GM19328 (cell line): ENCODE measurements around the gene PMP22.
"Not testable (repeated sequence)": the region's sequence is repeated elsewhere in the genome, so short reads cannot be mapped to it uniquely, and the experiment has no call there.

ENCODE experiments used
- ATAC-seq: cut with Tn5 transposase; IDR thresholded peaks from one replicate; pipeline ENCODE4 v1.9.1; 2021; ENCODE audit warnings: mild to moderate bottlenecking, moderate library complexity; ENCODE audit not compliant: unreplicated experiment

Gene PMP22

DNA sequence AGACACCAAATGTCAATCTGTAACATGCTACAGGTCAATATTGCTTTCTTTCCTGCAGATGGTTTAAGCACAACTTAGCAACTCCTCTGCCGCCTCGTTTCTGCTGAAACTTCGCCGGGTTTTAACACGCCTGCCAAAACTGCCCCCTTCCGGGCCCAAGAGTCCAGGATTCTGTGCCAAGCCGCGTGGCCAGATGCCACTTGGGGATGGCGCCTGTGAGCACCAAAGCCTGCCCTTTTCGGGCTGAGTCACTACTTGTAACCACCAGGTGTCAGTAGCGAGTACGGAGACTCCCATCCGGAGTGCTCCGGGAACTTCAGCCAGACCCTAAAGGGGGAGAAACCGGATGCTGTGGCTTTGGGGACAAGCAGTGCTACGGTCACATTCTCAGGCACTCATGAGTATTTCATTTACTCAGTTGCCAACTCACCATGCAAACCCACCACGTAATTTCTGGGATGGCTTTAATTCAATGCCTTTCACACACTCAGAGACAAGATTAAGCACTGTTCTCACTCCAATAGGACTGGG is 7.8 kb downstream of the PMP22 start:
- peak; percentile 60 for ATAC-seq

DNA sequence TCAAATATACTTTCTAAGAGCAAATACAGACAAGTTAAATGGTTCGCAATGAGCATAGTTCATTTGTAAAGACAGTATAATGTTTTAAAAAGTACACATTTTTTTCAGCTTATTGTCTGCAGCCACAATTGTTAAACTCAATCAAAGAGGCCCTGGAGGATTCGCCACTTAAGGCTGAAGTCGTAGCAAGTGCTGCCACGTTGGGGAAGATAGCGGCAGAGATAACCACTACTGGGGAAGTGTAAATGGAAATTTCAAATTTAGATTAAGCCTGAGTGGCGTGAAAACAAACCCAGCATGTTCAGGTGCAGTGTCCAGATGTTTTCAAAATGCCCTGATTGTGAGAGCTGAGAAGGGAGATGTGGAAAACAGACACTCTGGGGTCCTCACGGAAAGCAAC is 8.4 kb downstream of the PMP22 start:
- no peak for ATAC-seq

DNA sequence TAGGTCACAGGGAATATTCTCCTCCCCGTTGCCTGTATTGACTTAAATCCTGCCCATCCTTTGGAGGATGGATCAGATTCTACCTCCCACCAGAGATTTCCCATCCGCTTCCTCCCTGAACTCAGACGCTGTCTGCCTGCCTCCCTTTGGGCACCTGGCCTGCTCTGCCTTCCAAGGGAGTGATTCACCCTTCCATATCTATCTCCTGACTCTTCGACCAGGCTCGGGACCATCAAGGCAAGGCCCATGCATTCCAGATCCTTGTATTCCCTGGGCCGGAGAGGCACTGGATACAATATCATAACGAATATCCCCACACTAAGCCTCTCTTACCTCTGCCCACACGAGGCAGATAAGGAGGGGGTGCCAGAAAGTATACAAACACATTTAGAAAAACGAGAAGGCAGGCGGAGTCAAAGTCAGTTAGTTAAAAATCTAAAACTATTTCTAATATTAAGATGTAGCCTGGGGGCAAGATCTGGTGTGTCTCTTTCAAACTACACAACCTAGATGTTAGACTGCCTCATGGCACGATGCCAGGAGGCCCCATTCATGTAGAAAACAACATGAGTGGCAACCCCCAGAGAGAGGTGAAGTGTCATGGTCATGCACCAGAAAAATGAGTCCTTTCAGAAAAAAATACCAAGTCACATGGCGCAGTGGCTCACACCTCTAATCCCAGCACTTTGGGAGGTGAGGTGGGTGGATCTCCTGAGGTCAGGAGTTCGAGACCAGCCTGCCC is 9.2 kb downstream of the PMP22 start:
- no peak for ATAC-seq

DNA sequence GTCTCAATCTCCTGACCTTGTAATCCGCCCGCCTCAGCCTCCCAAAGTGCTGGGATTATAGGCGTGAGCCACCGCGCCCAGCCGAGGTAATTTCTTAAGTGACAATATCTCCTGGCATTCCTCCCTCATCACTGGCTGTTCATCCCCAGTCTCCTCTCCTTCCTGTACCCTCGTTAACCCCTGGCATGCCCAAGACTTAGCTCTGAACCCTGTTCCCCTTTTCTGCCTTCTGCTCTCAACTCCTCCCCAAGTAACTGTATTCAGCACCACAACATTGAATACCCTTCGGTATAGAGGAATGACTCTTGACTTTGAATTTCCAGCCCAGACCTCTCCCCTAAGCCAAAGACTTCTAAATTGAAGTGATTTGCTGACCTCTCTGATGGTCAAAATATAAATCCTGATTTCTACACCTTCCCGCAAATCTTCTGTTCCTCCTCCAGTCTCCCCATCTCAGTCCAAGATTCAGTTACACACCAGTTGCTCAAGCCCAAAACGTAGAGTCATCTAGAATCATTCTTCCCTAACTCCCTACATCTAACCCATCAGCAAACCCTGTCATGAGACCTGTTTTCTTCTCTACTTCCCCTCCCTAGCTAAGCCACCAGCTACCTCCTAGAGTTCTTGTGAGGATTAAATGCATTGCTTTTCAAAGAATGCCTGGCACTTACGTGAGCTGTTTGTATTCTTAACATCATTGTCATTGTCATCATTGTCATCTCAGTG is 14.8 kb downstream of the PMP22 start:
- no peak for ATAC-seq

DNA sequence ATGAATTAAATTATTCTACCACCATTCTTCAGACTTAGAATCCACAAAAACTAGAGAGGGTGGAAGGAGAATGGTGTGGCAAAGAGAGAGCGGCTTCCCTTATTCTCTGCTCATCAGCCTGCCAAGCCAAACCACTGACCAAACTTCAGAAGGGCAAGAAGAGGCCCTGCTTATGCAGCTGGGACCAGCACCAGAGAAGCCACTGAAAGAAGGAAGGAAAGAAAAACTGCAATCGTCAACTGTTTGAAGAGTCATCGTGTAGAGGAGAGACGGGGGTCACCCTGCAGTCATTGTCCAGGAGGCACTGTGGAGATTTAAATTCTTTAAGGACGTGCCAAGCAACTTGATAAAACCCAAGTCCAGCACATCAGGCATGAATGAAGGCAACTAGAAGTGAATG is 15.6 kb downstream of the PMP22 start:
- no peak for ATAC-seq

DNA sequence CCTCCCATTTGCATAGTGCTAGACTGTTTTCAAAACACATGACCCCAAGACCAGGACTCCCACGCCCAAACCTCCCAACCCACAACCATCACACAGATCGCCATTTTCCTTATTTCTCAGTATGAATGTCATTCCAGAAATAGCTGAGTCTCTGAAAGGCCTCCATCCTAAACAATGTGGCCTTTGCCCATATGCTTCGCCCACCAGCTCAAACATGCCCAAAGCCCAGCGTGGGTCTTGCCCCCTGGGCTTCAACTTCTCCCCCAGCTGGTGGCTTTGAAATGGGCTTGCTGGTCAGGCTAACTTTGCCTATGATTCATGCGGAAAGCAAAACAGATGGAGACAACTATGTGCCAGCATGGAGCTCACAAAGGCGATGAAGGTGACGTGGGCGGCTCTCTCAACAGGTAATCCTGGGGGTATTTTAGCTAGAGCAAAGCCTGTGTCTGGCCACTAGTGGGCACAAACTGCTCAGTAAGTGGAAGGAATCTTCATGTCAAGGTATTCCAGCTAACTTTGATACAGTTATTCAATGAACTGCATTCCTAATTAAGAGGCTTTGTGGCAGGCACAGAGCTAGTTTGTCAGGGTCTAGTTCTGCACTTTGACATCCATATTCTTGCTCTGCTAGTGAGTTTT is 17.1 kb downstream of the PMP22 start:
- ATAC-seq: no peak

DNA sequence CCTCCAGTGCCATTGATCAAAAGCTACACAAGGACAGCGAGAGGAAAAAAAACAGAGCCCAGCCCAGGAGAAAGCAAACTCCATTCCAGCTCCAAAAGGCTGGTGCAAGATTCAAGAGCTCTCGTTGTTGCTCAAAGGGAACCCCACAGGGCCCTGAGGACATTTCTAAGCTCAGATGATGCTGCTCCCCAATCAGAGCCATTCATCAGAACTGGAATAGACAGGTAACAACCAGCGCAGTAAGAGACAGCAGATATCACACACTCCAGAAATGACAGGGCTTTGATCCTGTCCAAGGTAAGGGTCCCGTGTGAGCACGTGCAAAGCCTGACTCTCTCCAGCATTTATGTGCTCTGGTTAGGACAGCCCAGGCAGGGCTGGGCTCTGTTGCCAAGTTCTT is 20.1 kb downstream of the PMP22 start:
- no peak for ATAC-seq

DNA sequence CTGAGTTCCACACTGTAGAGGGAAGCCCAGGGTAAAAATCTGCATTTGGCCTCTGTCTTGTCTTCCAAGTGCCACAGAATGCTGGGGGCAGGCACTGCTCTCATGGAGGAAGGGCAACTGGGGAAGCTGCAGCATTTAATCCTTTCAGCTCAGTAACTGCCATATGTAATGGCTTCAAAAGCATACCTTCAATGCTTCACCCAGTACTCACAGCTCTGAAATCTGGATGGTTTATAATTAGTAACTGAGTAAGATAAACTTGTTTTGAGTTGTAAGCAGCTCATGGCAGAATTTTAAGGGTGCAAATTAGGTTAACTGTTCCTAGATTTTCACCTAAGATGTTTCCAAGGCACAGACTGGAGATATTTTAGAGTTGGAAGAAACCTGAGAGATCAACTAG is 24.5 kb downstream of the PMP22 start:
- no peak for ATAC-seq

DNA sequence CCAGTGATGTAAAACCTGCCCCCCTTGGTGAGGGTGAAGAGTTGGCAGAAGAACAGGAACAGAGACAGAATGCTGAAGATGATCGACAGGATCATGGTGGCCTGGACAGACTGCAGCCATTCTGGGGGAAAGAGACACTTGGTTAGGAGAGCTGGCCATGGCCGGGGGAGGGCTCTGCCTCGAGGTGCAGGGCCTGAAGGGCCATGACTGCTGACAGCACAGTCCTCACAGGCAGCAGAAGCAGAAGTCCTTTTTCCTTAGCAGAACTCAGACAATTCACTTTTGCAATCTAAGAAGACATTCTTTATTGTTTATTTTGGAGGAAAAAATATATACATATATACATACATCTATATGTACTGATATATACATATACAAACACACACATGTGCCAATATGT is 25.6 kb downstream of the PMP22 start:
- ATAC-seq: no peak

DNA sequence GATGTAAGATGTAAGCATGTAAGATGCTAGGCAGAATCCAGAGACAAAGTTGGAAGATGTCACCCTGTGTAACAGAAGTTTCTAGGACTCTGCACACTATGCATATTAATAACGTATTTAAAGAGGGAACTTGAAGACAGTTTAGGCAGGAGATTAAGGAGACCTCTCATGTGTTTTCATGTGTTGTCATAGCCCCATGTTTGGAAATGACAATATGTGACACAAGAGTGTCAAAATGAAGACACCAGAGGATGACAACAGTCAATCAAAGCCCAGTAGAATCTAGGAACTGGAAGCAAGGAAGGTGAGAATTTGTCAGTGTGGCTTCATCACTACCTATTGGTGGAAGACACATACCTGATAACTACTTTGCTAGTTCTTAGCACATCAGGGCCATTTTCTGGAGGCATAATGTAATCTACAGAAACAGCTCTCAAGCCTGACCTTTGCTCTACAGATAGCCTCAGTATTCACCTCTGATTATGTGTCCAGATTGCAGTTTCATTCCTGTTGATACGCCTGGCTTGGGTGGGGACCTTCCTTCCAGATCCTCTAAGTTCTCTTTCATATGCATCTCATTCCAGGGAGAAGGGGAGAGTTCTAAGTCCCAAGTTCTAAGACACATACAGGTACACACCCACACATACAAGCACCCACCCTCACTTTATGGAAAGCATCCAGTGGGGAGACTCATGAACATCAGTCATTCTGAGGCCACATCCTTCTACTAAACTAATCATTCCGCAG is 26.3 kb downstream of the PMP22 start:
- ATAC-seq: no peak

DNA sequence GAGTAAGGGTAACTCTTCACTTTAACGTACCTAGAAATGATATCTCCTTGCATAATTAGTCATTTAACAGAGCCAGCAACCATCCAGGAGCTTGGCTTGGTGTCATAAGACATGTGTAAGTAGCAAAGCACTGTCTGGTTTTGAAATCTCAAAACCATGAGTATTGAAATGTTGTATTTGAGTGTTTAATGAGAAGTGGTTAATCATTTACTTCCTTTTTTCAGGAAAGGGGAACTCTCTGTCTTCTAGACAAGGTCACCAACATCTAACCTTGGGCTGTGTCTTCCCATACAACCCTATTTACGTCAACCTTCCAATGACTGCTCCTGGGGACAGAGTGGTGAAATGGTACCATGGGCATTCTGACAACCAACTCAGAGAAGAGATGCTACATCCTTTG is 27.1 kb downstream of the PMP22 start:
- ATAC-seq: no peak

DNA sequence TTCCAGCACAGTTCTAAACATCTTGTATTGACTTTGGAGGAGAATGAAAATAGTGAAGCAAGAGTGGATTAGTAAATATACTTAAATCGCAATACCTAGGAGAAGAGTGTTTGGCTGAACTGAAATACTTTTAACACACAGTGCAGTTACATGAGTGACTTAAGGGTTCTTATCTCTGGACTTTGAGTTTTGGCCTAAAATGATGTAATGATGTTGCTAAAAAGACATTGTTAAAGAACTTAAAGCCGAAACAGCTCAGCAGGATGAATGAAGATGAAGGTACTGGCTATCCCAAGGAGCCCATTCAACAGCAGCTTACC is 28.1 kb downstream of the PMP22 start:
- ATAC-seq: no peak

DNA sequence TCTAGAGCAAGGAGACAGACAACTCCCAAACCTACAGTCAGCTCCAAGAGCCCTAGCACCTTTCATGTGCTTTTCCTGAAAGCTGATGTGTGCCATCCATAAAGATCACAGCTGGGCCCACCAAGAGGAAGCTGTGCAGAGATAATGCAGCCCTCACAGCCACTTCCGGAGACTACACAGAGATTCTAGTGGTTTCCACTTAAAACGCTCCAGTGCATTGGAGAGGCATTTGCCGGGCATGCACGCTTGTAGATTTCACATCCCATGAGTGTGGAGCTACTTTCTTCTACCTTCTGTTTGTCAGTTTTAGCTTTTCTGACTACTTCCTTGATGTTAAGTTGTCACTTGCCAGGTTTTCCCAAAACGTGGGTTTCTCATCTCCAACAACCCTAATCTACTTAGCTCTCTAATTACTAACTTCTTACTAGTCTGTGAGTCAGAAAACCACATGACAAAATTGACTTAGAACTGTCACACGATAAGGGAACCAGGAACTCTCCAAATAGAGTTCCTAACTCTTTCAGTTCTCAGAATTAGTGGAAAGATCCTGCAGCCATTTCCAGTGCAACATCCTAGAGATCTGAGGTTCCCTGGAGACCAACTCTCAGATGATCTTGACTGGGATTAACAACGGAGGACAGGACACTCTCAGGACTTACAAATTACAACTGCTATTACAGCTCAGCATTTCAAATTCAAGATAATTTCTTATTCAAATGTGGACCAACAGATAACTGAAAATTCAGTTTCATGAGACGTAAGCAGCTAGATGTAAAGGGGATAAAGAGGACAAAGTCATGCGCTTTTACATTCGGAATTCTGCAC is 28.6 kb downstream of the PMP22 start:
- no peak for ATAC-seq

DNA sequence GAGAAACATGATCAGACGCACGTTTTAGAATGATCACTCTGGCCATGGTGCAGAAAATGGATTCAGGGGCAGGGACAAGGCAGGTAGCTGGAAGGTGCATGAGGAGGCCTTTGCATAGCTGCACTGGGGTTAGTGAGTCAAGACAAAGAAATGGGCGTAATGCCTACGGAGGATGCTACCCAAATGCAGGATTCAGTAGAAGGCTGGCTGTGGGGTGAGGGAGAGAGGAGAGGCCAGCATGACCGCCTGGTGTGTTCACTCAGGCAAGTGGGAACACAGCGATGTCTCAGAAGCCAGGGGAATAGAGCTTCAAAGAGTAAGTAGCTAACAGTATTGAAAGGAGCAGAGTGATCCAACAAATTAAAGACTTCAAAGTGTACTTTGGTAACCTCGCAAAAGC is 31.2 kb downstream of the PMP22 start:
- no peak for ATAC-seq

DNA sequence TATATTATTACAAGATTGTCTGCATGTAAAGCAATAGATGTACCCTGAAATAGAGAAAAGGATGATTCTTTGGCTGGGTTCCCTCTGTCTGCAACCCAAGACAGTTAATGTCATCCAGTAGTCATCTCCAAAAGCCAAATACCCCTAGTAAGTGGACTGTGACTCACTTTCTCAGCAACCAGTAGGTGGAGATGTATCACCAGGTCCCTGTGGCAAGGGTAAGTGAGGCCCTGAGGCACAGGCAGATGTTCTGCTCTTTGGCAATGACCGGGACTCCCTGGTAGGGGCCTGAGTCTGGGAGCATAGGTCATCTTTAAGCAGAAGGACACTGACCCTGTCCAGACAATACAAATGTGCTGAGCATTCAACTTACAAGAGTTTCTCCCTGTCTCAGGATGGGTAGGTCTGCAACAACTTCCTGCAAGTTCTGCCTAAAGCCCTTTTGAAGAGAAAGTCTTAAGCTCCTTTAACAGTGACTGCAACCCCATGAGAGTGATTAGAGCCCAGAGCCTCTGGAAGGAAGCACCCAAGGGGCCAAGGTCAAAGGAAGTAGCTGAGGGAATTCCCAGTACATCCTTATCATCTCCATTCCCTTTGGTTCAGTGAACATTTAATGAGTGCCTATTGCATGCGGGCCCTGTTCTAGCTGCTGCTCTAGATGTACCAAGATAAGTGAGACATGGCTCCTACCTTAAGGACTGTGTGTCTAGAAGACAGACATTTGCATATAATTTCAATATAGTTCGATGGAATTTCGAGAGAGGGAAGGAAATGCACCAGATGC is 31.9 kb downstream of the PMP22 start:
- no peak for ATAC-seq

DNA sequence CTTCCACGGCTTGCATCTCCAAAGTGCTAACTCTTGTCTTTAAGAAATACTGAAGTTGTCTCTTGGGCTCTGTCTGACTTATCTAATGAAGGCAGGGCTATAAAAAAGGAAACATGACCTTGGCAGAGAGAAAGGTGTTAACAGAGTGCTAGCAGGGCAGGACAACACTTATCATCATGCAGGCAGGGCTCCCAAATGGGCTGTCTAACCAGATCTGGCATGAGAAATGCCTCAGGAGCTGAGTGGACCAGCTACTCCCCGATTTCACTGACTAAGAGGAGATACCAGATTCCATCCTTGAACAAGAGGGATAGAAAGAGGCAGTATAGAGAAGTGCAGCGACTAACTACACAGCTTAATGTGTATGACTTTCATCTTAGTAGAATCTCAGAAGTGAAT is 32.6 kb downstream of the PMP22 start:
- ATAC-seq: no peak

DNA sequence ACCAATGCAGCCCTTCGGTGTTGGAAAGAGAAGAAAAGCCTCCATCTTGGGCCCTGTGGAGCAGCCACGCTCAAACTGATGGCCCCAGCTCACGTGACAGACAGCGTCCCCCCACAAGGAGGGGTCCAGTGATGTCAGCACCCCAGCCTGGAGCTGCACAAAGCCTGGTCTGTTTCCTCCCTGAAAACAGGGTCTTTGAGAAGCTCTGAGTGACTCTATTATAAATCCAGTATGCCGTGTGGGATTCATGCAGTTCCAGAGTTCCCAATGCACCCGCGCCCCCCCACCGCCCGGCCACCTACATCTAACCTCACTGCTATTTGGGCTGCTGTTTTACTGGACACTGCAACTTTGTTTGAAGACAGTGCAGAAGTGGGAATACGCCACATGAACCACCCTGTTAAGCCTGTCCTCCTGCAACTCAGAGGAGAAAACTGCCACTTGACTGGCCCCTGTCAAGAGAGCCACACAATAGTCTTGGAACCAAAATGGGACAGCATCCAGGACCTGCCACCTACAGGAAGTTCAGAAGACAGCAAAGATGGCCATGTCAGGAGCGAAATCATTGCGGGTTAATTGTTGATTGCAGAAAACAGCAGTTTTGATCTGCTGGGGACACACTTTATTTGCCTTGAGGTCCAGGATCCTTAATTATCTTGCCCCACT is 33.1 kb downstream of the PMP22 start:
- ATAC-seq: no peak

DNA sequence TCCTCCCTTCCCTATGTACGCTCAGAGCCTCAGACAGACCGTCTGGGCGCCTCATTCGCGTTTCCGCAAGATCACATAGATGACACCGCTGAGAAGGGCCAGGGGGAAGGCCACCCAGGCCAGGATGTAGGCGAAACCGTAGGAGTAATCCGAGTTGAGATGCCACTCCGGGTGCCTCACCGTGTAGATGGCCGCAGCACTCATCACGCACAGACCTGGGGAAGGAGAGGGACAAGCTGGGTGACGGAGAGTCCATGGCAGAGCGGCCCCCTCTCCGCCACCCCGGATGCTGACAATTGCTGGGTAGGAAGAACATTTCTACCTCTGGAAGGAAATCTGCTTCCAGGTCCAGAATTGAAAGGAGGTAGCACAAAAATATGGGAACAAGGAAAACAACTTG is 34.3 kb downstream of the PMP22 start:
- no peak for ATAC-seq

DNA sequence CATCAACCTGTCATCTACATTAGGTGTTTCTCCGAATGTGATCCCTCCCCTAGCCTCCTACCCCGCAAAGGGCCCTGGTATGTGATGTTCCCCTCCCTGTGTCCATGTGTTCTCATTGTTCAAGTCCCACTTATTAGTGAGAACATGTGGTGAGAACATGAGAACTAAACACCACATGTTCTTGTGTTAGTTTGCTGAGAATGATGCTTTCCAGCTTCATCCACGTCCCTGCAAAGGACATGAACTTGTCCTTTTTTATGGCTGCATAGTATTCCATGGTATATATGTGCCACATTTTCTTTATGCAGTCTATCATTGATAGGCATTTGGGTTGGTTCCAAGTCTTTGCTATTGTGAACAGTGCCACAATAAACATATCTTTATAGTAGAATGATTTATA is 43.3 kb downstream of the PMP22 start:
- ATAC-seq: not testable (repeated sequence)
